Endothelial cell of umbilical vein (primary cell): ENCODE data around the gene ABHD11. TPM values are rescaled to one million over a fixed set of nuclear protein-coding genes. Genes with fewer than 3 reads are reported as not detected.

ENCODE experiments used
- BruUV-seq: library from RNA; stranded (reverse); fragments of 400-500 nt; replicated peaks from 2 replicates; lab custom pipeline; 2021; lab: Mats Ljungman, UMichigan
- CTCF ChIA-PET: fragments of 300-600, 350-600 bp; sonication (Branson Sonifier 250); formaldehyde crosslinking; loops from one replicate; lab custom pipeline; 2021; ENCODE audit warnings: antibody characterized with exemption, inconsistent platforms; lab: Charles Lee
- POLR2A ChIA-PET: fragments of 300-600, 350-600 bp; sonication (Branson Sonifier 250); formaldehyde crosslinking; loops from one replicate; lab custom pipeline; 2021; ENCODE audit warnings: antibody characterized with exemption, inconsistent platforms; lab: Charles Lee
- DNase-seq: peaks from one replicate; pipeline ENCODE4 v3.0.0-alpha.2; 2011; ENCODE audit warnings: low read depth, low spot score
- FAIRE-seq: peaks from 2 replicates; lab custom pipeline; 2011; peaks lifted over from hg19 to GRCh38; lab: Jason Lieb, UNC
- H2AFZ ChIP-seq: 2 replicates; pipeline ENCODE4 v1.6.0; 2012; ENCODE audit warnings: low read depth, low read length, control low read depth, inconsistent platforms
- H3K27ac ChIP-seq: 2 replicates; pipeline ENCODE4 v1.5.1; 2011; ENCODE audit warnings: low read depth, mild to moderate bottlenecking, control low read depth, low read length, moderate library complexity; ENCODE audit not compliant: insufficient read depth
- H3K27me3 ChIP-seq, 2 experiments: 2 replicates each; pipeline versions ENCODE4 v1.6.0 to v1.6.1; 2011; ENCODE audit warnings: low read length in 2 of 2, mixed read lengths in 1 of 2; ENCODE audit not compliant: control insufficient read depth in 2 of 2, insufficient read depth in 2 of 2
- H3K36me3 ChIP-seq, 2 experiments: 2 replicates in 1 of 2; 3 replicates in 1 of 2; pipeline ENCODE4 v1.5.1; 2011; ENCODE audit warnings: low read length in 2 of 2, mild to moderate bottlenecking in 1 of 2, moderate library complexity in 1 of 2; ENCODE audit not compliant: control insufficient read depth in 2 of 2, insufficient read depth in 2 of 2; ENCODE audit errors: extremely low read depth in 1 of 2
- H3K4me1 ChIP-seq: 3 replicates; pipeline ENCODE4 v1.5.1; 2011; ENCODE audit warnings: mild to moderate bottlenecking, low read length; ENCODE audit not compliant: control insufficient read depth, insufficient read depth; ENCODE audit errors: extremely low read depth
- H3K4me2 ChIP-seq: 2 replicates; pipeline ENCODE4 v1.6.1; 2011; ENCODE audit warnings: low read length, control low read depth, mixed read lengths; ENCODE audit not compliant: insufficient read depth
- H3K4me3 ChIP-seq, 3 experiments: fragments of 200-600 bp in 1 of 3; sonication (generic), shearing (Covaris generic) in 1 of 3; replicated peaks in 1 of 3; 2 replicates each; pipeline ENCODE4 v1.5.1; 2011 to 2016; ENCODE audit warnings: control low read depth in 3 of 3, low read length in 3 of 3, mild to moderate bottlenecking in 2 of 3, inconsistent platforms in 1 of 3, low read depth in 1 of 3, moderate library complexity in 1 of 3; ENCODE audit not compliant: insufficient read depth in 1 of 3
- H3K79me2 ChIP-seq: 2 replicates; pipeline ENCODE4 v1.6.0; 2012; ENCODE audit warnings: low read length, inconsistent platforms; ENCODE audit not compliant: control insufficient read depth, insufficient read depth
- H3K9ac ChIP-seq: replicated peaks from 2 replicates; pipeline ENCODE3; 2011; ENCODE audit warnings: low read length, control low read depth; ENCODE audit not compliant: insufficient read depth; ENCODE audit errors: extremely low read depth
- H3K9me1 ChIP-seq: replicated peaks from 3 replicates; pipeline ENCODE4 v1.6.0; 2011; ENCODE audit warnings: mild to moderate bottlenecking, low read length; ENCODE audit not compliant: control insufficient read depth, insufficient read depth; ENCODE audit errors: extremely low read depth
- H3K9me3 ChIP-seq: replicated peaks from 2 replicates; pipeline ENCODE4 v1.5.1; 2012; ENCODE audit warnings: low read length, inconsistent platforms; ENCODE audit not compliant: control insufficient read depth, insufficient read depth
- H4K20me1 ChIP-seq: replicated peaks from 2 replicates; pipeline ENCODE3; 2011; ENCODE audit warnings: mild to moderate bottlenecking, low read length; ENCODE audit not compliant: control insufficient read depth, insufficient read depth; ENCODE audit errors: extremely low read depth
- EZH2 ChIP-seq: IDR thresholded peaks from 2 replicates; pipeline ENCODE4 v1.6.1; 2012; ENCODE audit warnings: borderline replicate concordance, low read depth, mild to moderate bottlenecking, moderate library complexity, low read length, inconsistent platforms; ENCODE audit not compliant: severe bottlenecking
- FOS ChIP-seq: IDR thresholded peaks from 2 replicates; pipeline ENCODE4 v1.6.1; 2011; ENCODE audit warnings: mild to moderate bottlenecking, low read length, moderate library complexity, borderline replicate concordance; ENCODE audit not compliant: insufficient read depth
- GATA2 ChIP-seq: IDR thresholded peaks from 2 replicates; pipeline ENCODE4 v1.7.0; 2011; ENCODE audit warnings: low read depth, mild to moderate bottlenecking, moderate library complexity, mixed read lengths, low read length; ENCODE audit not compliant: insufficient read length, insufficient read depth
- JUN ChIP-seq: IDR thresholded peaks from 2 replicates; pipeline ENCODE4 v1.6.1; 2011; ENCODE audit warnings: borderline replicate concordance, low read depth; ENCODE audit not compliant: insufficient read length, insufficient read depth
- MYC ChIP-seq: IDR thresholded peaks from one replicate; pipeline ENCODE4 v1.6.1; 2011; ENCODE audit warnings: mild to moderate bottlenecking, low read depth, low read length
- POLR2A ChIP-seq: IDR thresholded peaks from 2 replicates; pipeline ENCODE4 v1.6.1; 2012; ENCODE audit warnings: low read depth, mild to moderate bottlenecking, control low read depth, low read length
- POLR2AphosphoS5 ChIP-seq: IDR thresholded peaks from 2 replicates; pipeline ENCODE4 v1.6.1; 2012; ENCODE audit warnings: low read depth, mild to moderate bottlenecking, control low read depth, low read length, moderate library complexity; ENCODE audit not compliant: insufficient read depth
- dilution Hi-C: fragments of 300-500 bp; cut with MboI; formaldehyde crosslinking; loops from one replicate; pipeline ENCODE4 v1.15.0; 2019; ENCODE audit warnings: low sequenced_read_pairs; ENCODE audit not compliant: extremely low pct_ligation_motif_present
- intact Hi-C: fragments of 100-400 bp; cut with micrococcal nuclease; formaldehyde crosslinking; loops from one replicate; pipeline ENCODE4 v1.10.0; 2022
- polyA plus RNA-seq, 4 experiments: library from polyadenylated mRNA; depleted of rRNA in 3 of 4; stranded (reverse) in 3 of 4; unstranded in 1 of 4; fragments of >200 nt; gene quantifications; 2 replicates each; pipeline versions ENCODE4 v1.2.1 to v1.2.3, GENCODE V29; 2011 to 2012; ENCODE audit warnings: missing spikeins in 1 of 4
- total RNA-seq: library from RNA; stranded (reverse); gene quantifications from 2 replicates; pipeline ENCODE4 v1.2.3, GENCODE V29; 2021
- TF ChIP-seq, protein P1 (sequence below): IDR thresholded peaks from 2 replicates; pipeline ENCODE4 v1.6.1; 2011; ENCODE audit not compliant: insufficient read depth, insufficient read length
- TF ChIP-seq, protein P2 (sequence below), 2 donors: IDR thresholded peaks; 1 replicate in 1 of 2; 2 replicates in 1 of 2; pipeline ENCODE4 v1.5.1; 2011; ENCODE audit warnings: low read length in 2 of 2, mild to moderate bottlenecking in 2 of 2, moderate library complexity in 2 of 2, control low read depth in 1 of 2, inconsistent platforms in 1 of 2, low read depth in 1 of 2; ENCODE audit not compliant: insufficient read depth in 1 of 2; ENCODE audit errors: extremely low read depth in 1 of 2

ABHD11 gene
- total and polyA plus RNA-seq, 2 donors (not counting 3 experiments of a cell fraction or from before 2014, with no cell fraction given): 13.3 to 18.4 TPM

- no TSS peak for BruUV-seq
- FAIRE-seq (no peak), DNase-seq (no peak)
- TF ChIP-seq POLR2AphosphoS5 (no peak), GATA2 (no peak), MYC (no peak), JUN (no peak), POLR2A (no peak), FOS (no peak), EZH2 (no peak)
- TF ChIP-seq, protein P1, sequence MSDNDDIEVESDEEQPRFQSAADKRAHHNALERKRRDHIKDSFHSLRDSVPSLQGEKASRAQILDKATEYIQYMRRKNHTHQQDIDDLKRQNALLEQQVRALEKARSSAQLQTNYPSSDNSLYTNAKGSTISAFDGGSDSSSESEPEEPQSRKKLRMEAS: no peak
- TF ChIP-seq, protein P2, sequence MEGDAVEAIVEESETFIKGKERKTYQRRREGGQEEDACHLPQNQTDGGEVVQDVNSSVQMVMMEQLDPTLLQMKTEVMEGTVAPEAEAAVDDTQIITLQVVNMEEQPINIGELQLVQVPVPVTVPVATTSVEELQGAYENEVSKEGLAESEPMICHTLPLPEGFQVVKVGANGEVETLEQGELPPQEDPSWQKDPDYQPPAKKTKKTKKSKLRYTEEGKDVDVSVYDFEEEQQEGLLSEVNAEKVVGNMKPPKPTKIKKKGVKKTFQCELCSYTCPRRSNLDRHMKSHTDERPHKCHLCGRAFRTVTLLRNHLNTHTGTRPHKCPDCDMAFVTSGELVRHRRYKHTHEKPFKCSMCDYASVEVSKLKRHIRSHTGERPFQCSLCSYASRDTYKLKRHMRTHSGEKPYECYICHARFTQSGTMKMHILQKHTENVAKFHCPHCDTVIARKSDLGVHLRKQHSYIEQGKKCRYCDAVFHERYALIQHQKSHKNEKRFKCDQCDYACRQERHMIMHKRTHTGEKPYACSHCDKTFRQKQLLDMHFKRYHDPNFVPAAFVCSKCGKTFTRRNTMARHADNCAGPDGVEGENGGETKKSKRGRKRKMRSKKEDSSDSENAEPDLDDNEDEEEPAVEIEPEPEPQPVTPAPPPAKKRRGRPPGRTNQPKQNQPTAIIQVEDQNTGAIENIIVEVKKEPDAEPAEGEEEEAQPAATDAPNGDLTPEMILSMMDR (IDR thresholded peaks at IDR 0.05; ENCODE audit: extremely low read depth in 1 of 2, insufficient read depth in 1 of 2, low read depth in 1 of 2, low read length in 2 of 2): no peak
- POLR2A ChIA-PET: interaction anchor here (0.6 to 1.0 kb wide), 2 partner anchors 15 to 20 kb away, joined by 3 to 7 read pairs; partner anchors contain the start of gene STX1A
- no peaks in the 10 kb centered on the region for H3K27me3 ChIP-seq
- peaks cover 9% of the 10 kb centered on the region for H3K4me1 ChIP-seq
- H3K9me3 ChIP-seq: no peaks in the 10 kb centered on the region
- H3K9ac ChIP-seq: no peak overlapping the region
- dilution Hi-C loops: no loop called here
- CTCF ChIA-PET: interaction anchor here (0.9 to 3.5 kb wide), 5 partner anchors 12 to 98 kb away, joined by 3 to 25 read pairs (median 13); no protein-coding TSS in a partner anchor
- intact Hi-C loops: no loop called here
- no peak overlapping the region for H3K4me2 ChIP-seq
- no peak overlapping the region for H3K27ac ChIP-seq
- no peak overlapping the region for H2AFZ ChIP-seq
- H3K79me2 ChIP-seq: peaks cover 13% of the 10 kb centered on the region
- no peak overlapping the region for H3K4me3 ChIP-seq
- H3K36me3 ChIP-seq: peaks cover 0 to 7% of the 10 kb centered on the region in 2 experiments
- H3K9me1 ChIP-seq: no peaks in the 10 kb centered on the region
- H4K20me1 ChIP-seq: no peaks in the 10 kb centered on the region
Measured at GRCh38 chr7:73704640-73705550, 33.7 kb downstream of the ABHD11 start.
